HG03558 (cell line): ENCODE measurements around the gene TMBIM1.
"Not testable (repeated sequence)": the region's sequence is repeated elsewhere in the genome, so short reads cannot be mapped to it uniquely, and the experiment has no call there.

Experiments used
- ATAC-seq: cut with Tn5 transposase; IDR thresholded peaks from one replicate; pipeline ENCODE4 v1.9.1; 2021; ENCODE audit warnings: moderate number of reproducible peaks; ENCODE audit not compliant: unreplicated experiment; ENCODE audit errors: extremely low read depth

TMBIM1 gene

DNA sequence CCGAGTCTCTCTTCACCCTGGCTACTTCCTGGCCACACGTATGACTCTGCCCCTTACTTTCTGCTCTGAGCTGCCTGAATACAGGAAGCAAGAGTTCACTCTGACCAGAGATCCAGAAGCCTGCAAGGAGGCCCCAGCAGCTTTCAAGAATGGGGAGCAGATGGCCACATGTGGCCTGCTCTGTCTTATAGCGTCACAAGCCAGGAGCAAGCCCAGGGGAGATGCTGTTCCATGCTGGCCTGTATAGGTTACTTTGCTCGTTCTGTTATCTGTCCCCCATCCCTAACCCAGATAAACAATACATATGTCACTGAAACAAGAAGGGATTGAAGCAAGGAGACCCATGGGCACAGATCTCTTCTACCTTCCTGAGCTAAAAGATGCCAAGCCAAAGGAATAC, 17.7 kb downstream of the TMBIM1 start:
- ATAC-seq: no peak

DNA sequence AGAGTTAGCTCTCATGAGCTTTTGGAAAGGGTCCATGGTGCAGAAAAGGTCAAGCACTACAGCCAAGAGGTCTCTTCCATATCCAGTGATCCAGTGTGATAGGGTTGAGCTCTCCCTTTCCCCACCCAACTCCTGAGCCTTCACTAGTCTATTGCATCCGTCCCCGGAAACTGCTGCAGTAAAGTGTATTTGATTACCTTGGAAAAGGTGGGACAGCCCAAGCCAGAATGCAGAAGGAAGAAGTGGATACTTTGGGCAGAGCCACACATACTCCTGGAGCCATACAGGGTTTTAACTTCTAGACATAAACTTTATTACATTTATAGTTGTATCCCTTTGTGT, 18.4 kb downstream of the TMBIM1 start:
- ATAC-seq: no peak

DNA sequence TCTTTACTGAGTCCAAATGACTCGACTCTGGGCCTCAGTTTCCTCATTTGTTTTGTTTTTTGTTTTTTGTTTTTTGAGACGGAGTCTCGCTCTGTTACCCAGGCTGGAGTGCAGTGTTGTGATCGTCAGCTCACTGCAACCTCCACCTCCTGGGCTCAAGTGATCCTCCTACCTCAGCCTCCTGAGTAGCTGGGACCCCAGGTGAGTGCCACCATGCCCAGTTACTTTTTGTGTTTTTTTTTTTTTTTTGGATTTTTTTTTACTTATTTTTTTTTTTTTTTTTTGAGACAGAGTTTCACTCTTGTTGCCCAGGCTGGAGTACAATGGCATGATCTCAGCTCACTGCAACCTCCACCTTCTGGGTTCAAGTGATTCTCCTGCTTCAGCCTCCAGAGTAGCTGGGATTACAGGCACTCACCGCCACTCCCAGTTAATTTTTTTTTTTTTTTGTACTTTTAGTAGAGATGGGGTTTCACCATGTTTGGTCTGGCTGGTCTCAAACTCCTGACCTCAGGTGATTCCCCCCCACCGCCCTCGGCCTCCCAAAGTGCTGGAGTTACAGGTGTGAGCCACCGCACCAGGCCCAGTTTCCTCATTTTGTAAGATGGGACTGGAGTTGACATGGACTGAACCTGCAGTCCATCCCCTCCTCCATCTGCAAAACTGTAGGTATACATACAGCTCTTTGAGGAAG, 18.9 kb downstream of the TMBIM1 start:
- ATAC-seq: not testable (repeated sequence)

DNA sequence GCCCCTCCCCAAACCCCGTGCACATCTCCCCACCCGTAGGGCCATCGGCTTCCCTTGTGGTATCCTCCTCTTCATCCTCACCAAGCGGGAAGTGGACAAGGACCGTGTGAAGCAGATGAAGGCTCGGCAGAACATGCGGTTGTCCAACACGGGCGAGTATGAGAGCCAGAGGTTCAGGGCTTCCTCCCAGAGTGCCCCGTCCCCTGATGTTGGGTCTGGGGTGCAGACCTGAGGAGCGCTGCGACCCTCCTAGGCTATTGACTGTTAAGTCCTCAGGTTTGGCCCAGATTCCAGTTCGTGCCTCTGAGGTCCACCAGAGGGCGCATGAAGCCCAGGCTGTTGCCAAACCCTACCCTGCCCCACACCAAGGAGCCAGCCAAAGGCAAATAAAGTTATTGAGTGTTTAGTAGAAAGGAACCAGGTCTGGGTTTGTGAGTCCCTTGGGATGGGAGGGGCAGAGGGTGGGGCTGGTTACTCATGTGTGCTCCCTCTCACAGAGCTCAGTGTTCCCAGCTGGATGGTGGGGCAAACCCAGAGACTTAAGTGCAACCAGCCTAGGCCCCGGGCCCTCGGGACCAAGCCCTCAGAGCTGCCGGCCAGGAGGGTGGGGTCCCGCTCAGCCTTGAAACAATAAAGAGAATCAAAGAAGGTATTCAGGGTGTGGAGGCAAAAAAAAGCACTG, 19.6 kb downstream of the TMBIM1 start:
- ATAC-seq: no peak

DNA sequence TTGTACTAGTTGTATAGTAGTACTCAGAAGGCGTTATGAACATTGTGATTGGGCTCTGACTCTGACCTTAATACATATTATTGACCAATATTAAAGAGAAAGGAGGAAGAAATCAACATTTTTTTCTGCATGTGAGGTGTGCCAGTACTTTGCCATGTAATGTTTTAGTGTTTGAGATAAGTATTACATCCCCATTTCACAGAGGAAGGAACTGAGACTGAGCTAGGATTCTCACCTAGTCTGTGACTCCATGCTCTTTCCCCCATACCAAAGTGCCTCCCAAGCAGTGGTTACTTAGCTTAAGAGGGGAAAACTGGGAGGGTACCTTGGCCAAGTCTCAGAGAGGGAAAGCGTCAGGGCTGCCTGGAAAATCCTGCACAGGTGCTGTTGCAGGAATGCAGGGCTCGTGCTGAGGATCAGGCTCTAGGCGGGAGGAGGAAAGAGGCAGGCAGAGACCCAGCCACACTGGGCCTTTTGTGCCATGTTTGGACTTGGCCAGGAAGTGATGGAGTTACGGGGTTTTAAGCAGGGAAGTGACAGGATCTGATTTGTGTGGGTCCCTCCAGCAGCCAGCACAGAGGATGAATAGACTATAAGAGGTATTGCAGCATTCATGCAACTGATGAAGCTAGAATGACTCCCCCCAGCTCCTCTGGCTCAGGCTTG, 20.3 kb downstream of the TMBIM1 start:
- ATAC-seq: no peak

DNA sequence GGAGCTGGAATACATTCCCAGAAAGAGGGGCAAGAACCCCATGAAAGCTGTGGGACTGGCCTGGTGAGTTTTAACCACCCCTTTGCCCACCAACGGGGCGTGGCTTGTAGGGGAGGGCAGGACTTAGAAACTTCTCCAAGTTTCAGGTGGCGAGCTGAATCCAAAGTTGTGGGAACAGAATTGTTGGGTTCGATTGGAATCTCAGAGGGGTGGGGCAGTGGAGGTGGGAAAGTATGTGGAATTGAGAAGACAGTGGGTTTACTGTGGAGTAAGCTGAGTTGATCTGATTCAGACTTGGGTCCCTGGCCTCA, 20.9 kb downstream of the TMBIM1 start:
- no peak for ATAC-seq

DNA sequence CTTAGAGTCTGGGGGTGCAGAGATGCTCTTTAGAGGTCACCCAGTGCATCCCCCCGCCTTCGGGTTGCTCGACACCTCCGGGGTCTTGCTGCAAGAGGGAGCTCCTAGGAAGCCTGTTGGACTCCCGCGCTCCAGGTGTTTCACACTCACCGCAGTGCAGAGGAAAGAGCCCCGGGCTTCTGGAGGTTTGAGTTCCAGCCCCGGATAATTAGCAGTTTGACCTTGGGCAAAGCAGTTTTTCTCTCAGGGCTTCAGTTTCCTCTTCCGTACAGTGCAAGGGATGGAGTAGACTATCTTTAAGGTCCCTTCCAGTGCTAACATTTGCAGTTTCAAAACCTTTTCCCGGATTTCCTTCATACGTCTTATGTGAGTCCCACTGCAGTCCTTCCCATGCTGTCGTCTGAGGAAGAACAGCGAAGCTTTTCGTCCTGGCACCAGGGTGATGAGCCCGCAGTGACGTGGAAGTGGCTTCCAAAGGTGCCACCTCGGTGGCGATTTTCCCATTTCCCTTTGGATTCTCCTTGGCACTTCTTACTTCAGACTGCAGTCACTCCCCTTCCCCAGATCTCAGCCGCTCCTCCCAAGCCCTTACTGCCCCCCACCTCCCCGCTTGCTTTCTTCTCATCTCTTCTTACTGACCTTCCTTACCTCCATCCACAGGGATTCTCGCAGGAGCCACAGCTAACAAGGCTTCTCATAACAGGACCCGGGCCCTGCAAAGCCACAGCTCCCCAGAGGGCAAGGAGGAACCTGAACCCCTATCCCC, 21.4 kb downstream of the TMBIM1 start:
- no peak for ATAC-seq

DNA sequence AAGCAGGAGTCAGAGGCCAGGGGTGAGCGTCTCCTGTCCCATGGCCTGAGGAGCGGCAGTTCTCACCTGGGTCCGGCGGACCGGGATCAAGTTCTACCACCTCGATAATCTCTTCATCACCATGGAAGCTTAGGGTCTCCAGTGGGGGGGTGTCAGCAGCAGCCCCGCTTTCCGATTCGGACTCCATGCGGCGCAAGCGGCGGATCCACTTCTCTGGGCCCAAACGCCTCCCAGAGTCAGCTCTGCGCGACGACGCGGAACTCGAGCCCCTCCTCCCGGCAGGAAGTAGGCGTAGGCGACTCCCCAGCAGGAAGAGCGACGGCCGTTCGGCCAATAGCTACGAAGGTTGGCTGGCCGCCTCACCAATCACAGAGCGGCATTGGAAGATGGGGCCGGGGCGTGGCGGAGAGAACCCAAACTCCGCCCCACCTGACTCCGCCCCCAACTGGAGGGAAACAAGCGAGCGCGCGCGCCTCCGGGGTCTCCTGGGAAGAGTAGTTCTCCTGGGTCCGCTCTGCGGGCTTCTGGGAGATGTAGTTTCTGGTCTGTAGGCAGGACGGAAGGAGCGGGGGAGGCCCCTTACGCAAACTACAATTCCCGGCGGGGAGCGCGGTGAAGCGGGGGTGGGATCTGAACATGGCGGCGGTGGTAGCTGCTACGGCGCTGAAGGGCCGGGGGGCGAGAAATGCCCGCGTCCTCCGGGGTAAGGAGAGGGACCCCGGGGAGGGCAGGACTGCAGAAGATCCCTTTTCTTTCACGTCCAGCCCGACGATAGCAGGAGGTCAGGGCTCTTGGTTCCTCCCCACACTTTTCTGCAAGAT, 22.2 kb downstream of the TMBIM1 start, which contains the start of the genes AAMP and PNKD:
Gene AAMP (minus strand): TSS at position 238 of the 821 bp plus-strand sequence. CDS start 51 bp downstream, at position 187.
Gene PNKD (plus strand): TSS at position 620 of the 821 bp plus-strand sequence. CDS start 17 bp downstream, at position 637.
- peak; percentile 85 for ATAC-seq

DNA sequence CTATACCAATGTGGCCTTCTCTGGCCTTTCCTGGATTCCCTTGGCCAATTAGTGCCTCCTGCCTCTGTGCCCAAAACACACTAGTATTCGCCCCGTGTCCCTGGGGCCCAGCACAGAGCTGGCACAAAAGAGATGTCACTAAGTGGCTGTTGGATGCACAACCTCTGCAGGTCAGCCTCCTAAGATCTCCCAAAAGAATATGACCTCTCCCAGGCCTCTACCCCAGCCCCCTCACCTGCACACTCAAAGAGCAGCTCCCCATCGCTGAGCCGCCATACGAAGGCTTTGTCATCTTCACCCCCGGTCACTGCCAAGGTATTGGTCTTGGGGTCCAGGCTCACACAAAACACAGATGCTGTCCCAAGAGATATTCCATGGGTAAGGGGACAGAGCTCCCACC, 25.0 kb downstream of the TMBIM1 start:
- no peak for ATAC-seq

DNA sequence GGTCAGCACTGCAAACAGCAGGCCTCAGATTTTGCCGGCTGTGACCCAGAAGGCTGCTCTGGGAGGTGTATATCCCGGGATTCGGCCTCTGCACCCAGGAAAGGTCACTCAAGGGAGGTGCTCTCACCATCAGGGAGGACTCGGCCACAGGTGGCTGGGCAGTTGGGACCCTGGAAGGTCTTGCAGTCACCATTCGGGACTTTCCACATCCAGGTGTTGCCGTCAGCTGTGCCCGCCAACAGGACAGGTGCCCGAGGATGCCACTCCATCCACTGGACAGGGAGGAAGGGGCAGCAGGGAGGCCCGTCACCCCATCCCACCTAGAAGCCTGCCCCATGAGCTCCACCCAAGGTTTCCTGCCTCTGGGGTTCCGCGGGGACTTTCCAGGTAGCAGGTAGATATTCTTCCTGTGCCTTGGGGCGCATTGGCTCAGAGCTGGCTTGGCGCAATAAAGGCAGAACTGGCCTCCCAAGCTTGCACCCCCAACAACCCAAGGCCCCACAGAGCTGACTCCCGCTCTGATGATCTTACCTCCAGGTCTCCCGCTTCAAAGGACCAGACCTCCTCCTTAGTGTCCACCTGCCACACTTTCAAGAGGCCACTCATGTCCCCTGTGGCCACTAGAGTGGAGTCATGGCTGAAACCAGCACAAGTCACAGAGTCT, 25.9 kb downstream of the TMBIM1 start:
- ATAC-seq: no peak

DNA sequence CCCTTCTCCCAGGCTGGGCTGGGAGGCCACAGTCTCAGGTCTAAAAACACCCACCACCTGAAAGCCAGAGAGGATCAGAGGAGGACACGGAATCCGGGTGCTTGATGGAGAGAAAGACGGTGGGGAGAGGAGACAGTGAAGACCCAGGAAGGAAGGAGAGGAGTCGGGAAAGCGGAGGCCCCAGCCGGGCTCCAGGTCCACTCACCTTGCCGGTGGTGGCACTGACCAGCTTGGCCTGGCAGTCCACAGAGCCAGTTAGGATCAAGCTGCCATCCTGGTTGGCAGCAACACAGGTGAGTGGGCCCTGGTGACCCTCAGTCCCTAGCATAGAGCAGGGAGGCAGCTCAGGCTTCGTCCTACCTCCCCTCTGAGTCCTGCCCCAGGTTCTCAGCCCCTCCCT, 26.7 kb downstream of the TMBIM1 start:
- ATAC-seq: no peak

DNA sequence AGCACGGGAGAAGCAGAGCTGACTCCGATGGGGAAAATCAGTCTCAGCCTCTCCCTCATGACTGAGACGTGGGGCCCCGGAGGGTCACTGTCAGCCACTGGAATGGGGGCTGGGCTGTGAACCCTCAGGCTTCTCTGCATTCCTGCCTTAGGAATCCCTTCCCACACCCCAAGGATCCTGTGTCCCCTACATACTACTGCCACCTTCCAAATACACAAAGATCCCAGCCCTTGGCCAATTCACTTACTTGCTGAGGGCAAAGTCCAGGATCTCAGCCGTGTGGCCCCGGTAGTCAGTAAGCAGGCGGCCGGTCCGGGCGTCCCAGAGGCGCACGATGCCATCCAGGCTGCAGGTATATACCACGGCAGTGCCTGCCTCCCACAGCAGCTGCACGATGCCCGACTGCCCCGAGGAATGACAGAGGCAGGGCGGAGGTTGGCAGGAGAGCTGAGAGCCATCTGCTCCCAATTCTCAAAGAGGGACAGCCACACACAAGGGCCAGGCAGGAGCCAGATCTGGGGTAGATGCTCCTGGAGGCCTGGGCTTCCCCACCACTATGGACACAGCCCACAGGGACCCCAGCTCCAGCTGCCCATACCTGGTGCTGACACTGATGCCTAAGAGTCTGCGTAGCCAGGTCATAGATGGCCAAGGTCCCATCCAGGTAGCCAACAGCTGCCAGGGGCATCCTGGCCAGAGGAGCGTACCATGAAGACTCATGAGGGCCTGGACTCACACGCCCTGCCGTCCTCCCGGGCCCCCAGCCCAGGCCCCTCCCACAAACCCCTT, 27.3 kb downstream of the TMBIM1 start:
- ATAC-seq: no peak

DNA sequence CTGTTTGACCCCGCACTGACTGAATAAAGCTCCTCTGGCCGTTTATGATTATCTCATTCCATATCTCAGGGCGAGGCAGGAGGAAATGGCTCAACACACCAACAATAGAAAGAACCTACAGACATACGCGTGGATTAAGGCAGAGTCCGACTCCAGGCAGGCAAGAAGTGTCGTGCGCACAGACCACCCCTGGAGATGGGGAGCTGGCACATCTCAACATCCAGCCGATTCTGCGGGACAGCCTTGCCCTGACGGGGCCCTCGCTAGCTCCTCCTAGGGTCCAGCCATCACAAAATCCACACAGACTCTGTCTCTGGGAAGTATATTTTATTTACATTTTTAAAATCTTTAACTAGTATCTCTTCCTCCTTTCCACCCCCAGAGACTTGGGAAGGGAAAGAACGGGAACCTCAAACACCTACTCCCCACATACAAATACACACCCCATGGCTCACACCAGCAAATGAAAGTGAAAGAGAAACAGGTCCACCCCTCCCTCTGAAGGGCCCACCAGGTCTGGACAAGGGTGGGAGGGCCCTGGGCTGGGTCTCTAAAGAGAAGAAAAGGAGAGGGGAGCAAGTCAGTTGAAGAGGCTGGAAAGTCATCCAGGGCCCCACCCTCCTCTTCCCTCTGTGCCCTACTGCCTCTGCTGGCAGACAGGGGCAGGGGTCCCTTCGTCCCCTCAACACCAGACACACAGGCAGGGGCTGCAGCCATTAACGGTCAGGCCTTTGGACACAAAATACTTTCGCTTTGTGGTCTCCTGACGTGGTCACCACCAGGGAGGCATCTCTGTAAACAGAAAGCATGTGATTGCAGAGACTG, 28.3 kb downstream of the TMBIM1 start:
- no peak for ATAC-seq

DNA sequence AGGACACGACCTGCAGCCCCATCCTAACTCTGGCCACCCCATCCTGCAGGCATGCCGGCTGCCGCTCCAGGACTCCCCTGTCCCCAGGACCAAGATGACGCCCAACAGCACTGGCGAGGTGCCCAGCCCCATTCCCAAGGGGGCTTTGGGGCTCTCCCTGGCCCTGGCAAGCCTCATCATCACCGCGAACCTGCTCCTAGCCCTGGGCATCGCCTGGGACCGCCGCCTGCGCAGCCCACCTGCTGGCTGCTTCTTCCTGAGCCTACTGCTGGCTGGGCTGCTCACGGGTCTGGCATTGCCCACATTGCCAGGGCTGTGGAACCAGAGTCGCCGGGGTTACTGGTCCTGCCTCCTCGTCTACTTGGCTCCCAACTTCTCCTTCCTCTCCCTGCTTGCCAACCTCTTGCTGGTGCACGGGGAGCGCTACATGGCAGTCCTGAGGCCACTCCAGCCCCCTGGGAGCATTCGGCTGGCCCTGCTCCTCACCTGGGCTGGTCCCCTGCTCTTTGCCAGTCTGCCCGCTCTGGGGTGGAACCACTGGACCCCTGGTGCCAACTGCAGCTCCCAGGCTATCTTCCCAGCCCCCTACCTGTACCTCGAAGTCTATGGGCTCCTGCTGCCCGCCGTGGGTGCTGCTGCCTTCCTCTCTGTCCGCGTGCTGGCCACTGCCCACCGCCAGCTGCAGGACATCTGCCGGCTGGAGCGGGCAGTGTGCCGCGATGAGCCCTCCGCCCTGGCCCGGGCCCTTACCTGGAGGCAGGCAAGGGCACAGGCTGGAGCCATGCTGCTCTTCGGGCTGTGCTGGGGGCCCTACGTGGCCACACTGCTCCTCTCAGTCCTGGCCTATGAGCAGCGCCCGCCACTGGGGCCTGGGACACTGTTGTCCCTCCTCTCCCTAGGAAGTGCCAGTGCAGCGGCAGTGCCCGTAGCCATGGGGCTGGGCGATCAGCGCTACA, 29.4 kb downstream of the TMBIM1 start:
- ATAC-seq: no peak

DNA sequence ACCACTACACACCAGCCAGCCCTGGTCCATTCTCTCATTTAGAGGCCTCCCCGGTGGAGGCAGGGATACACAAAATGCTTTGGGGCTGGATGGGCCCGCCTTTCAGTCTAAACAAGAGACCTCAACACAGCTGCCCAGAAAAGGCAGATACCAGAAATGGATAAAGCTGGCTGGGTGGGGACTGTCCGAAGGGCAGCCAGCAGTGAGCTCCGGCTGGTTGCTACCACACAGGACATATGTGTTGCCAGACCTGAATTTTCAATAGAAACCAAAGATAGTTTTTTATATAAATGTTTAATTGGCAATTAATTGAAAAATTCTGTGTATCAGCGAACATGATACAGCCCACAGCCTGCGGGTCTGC, 30.1 kb downstream of the TMBIM1 start:
- ATAC-seq: no peak

DNA sequence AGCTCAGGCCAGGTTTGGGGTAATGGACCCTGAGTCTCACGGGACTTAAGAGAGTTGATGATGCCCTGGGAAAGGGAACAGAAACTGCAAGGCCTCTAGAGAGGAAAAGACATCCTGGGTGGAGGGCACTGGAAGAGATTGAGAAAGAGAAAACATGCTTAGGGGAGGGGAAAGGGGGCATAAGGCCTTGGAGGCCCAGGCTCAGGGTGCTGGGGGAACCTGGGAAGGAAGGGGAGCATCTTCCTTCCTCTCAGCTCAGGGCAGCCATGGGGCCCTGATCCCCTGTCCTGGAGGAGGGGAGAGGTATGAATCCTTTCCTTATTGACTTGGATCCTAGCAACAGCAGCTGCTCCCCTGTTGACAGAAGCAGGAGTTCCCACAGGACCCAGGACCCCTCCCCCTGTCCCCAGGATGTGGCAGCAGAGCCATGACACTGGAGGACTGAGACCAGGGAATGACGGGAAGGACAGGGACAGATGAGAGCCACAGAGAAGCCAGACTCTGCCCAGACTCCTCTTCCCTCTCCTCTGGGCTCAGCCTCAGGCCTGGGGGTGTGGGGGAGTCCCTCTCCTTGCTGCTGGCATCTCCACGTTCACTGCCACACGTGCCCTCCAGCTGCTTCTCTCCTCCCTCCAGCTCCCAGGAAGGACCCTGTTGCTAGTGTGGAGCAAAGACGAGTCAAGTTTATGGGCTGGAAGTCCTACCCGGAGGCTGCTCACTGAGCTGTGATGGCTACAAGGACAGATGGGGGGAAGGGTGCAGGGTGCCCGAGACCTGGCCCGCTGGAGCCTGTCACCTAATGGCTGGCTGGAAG, 30.7 kb downstream of the TMBIM1 start:
- no peak for ATAC-seq
